DMS79 treated with DMSO at 0.1 percent for 48 hours (cell line): ENCODE results near the gene INPP5A.
"Not testable (repeated sequence)": the region's sequence is repeated elsewhere in the genome, so short reads cannot be mapped to it uniquely, and the experiment has no call there.

ENCODE experiments used
- DNase-seq: peaks from one replicate; lab custom pipeline; 2025; lab: John Stamatoyannopoulos, UW

Gene INPP5A

GRCh38 chr10:132663666-132664365 is 126.2 kb downstream of the INPP5A start:
- DNase-seq = peak; percentile 16

- DNase-seq = no peak
These were observed 126.8 kb downstream of the INPP5A start for GRCh38 chr10:132664407-132664806.

DNA sequence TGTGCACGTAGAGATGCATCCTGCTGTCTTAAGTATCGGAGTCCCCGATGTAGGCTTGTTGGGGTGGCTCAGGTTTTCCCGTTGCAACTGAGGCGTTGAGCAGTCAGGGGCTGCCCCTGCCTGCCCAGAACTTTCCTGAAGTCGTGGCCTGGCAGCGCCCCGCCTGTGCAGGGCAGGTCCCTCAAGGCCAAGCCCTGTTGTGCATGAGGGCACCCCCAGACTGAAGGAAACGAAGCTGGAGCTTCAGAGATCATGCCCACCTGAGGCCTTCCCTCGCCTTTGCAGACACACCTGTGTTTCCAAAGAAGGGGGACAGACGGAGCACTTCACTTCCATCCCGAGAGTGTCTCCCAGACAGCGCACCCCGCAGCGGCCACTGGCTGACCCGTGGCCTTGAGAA is 127.3 kb downstream of the INPP5A start:
- no peak for DNase-seq

- DNase-seq = no peak
These were observed 128.5 kb downstream of the INPP5A start for GRCh38 chr10:132665946-132666704.

GRCh38 chr10:132666705-132667341 is 129.2 kb downstream of the INPP5A start:
- no peak for DNase-seq

GRCh38 chr10:132667342-132668047 is 129.9 kb downstream of the INPP5A start:
- DNase-seq = no peak

- no peak for DNase-seq
These were observed 130.4 kb downstream of the INPP5A start for GRCh38 chr10:132668048-132668394.

- no peak for DNase-seq
These were observed 131.7 kb downstream of the INPP5A start for GRCh38 chr10:132669208-132669861.

DNA sequence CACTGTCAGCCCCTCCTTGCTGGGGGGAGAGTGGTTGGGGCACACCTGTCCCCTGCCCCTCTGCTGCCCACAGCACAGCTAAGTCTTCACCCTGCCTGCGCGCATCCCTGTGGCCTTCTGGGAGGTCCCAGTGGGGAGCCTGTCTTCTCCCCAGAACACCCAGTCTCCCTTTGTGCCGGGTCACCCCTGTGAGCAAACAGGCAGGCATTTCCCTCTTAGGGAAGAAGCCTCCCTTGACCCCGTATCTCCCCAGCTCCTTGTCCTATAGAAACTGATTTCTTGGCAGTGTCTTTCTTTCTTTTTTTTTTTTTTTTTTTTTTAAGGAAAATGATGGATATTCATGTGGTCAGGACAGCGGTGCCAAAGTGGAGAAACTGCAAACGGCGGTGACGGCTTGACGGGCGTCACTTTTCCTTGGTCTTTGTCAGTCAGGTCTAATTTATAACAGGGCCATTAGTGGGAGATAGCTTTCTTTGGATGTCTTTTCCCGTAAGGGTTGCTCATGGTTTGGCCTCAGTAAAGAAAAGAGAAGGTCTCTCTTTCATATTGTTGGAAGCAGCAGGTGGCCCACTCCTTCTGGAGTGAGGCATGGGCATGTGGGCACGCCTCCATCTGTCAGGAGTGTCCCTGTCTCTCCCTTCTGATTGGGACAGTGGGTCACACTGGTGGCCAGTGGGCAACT is 133.1 kb downstream of the INPP5A start:
- no peak for DNase-seq

GRCh38 chr10:132671228-132672154 is 133.9 kb downstream of the INPP5A start:
- no peak for DNase-seq

- DNase-seq = not testable (repeated sequence)
These were observed 136.2 kb downstream of the INPP5A start for GRCh38 chr10:132673746-132674145.

DNA sequence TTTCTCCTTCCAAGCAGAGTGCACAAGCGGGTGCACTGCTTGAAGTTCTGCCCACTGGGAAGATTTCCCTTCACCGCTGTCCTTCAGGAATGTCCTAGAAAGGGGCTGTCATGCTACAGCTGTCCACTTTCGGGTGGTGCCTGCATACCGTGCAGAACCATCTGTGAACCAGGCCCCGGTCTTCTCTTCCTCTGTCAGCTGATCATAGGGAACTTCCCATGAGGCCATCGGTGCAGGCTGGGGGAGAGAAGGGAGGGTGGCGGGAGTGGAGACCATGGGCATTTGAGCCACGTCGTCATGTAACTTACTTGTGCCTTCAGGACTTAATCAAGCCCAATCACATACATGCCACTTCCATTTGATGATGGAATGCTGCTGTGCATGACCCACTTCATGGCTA is 136.7 kb downstream of the INPP5A start:
- DNase-seq = no peak

GRCh38 chr10:132675031-132675740 is 137.6 kb downstream of the INPP5A start:
- DNase-seq = no peak

GRCh38 chr10:132676193-132676891 is 138.8 kb downstream of the INPP5A start:
- DNase-seq = no peak

GRCh38 chr10:132677096-132677472 is 139.5 kb downstream of the INPP5A start:
- no peak for DNase-seq

- no peak for DNase-seq
These were observed 140.1 kb downstream of the INPP5A start for GRCh38 chr10:132677473-132678227.

GRCh38 chr10:132678436-132679216 is 141.0 kb downstream of the INPP5A start:
- DNase-seq = no peak

- DNase-seq = no peak
These were observed 141.6 kb downstream of the INPP5A start for GRCh38 chr10:132679217-132679595.
